MM.1S (cell line): ENCODE results near the gene PARD6G.

Experiments
- DNase-seq: peaks from one replicate; pipeline ENCODE4 v3.0.0-alpha.2; 2015
- H2AFZ ChIP-seq: fragments of 300-600 bp; sonication (generic); 2 replicates; pipeline ENCODE4 v1.6.0; 2016; ENCODE audit warnings: antibody characterized with exemption, low read length
- H3F3A ChIP-seq: fragments of 300-600 bp; sonication (generic); 2 replicates; pipeline ENCODE4 v1.6.1; 2016; ENCODE audit warnings: mild to moderate bottlenecking, antibody characterized with exemption, low read length, moderate library complexity, mixed read lengths; ENCODE audit not compliant: insufficient read depth
- H3K27ac ChIP-seq: fragments of 300-600 bp; sonication (generic); 2 replicates; pipeline ENCODE4 v1.5.1; 2016; ENCODE audit warnings: mild to moderate bottlenecking, low read length
- H3K27me3 ChIP-seq: fragments of 300-600 bp; sonication (generic); replicated peaks from 2 replicates; pipeline ENCODE4 v1.6.0; 2016; ENCODE audit warnings: low read length; ENCODE audit not compliant: insufficient read depth
- H3K36me3 ChIP-seq: fragments of 300-600 bp; sonication (generic); replicated peaks from 2 replicates; pipeline ENCODE4 v1.6.1; 2016; ENCODE audit warnings: mild to moderate bottlenecking, low read length, mixed read lengths; ENCODE audit not compliant: insufficient read depth
- H3K4me1 ChIP-seq: fragments of 300-600 bp; sonication (generic); 2 replicates; pipeline ENCODE4 v1.6.1; 2016; ENCODE audit warnings: low read length, mixed read lengths
- H3K4me2 ChIP-seq: fragments of 300-600 bp; sonication (generic); 2 replicates; pipeline ENCODE4 v1.6.0; 2016; ENCODE audit warnings: low read depth, low read length
- H3K4me3 ChIP-seq: fragments of 300-600 bp; sonication (generic); 2 replicates; pipeline ENCODE4 v1.5.1; 2016; ENCODE audit warnings: low read length, mixed read lengths
- H3K79me2 ChIP-seq: fragments of 300-600 bp; sonication (generic); 2 replicates; pipeline ENCODE4 v1.6.1; 2016; ENCODE audit warnings: mixed run types, low read length, mixed read lengths
- H3K9ac ChIP-seq: fragments of 300-600 bp; sonication (generic); 2 replicates; pipeline ENCODE4 v1.6.1; 2016; ENCODE audit warnings: low read length, mixed read lengths
- H3K9me2 ChIP-seq: fragments of 300-600 bp; sonication (generic); replicated peaks from 2 replicates; pipeline ENCODE4 v1.6.1; 2016; ENCODE audit warnings: mild to moderate bottlenecking, low read length, mixed read lengths; ENCODE audit not compliant: insufficient read depth
- H3K9me3 ChIP-seq: fragments of 300-600 bp; sonication (generic); replicated peaks from 2 replicates; pipeline ENCODE4 v1.6.1; 2016; ENCODE audit warnings: mild to moderate bottlenecking, low read length, mixed read lengths; ENCODE audit not compliant: insufficient read depth
- H4K20me1 ChIP-seq: fragments of 300-600 bp; sonication (generic); 2 replicates; pipeline ENCODE4 v1.6.1; 2016; ENCODE audit warnings: mild to moderate bottlenecking, low read length, moderate library complexity, mixed read lengths; ENCODE audit not compliant: insufficient read depth
- CTCF ChIP-seq: fragments of 300-600 bp; sonication (generic); IDR thresholded peaks from 2 replicates; pipeline ENCODE4 v1.5.1; 2016; ENCODE audit warnings: antibody characterized with exemption, low read length, mixed read lengths
- EZH2 ChIP-seq: fragments of 300-600 bp; sonication (generic); optimal IDR thresholded peaks from 2 replicates; pipeline ENCODE3; 2017; ENCODE audit warnings: low read depth, mild to moderate bottlenecking, antibody characterized with exemption, low read length, mixed read lengths
- EZH2phosphoT487 ChIP-seq: fragments of 300-600 bp; sonication (generic); IDR thresholded peaks from 2 replicates; pipeline ENCODE4 v1.6.1; 2018; ENCODE audit warnings: antibody characterized with exemption, low read length

PARD6G gene

GRCh38 chr18:80229363-80229762, 18.0 kb downstream of the PARD6G start:
- no peaks in the 10 kb centered on the region for H3K9me2 ChIP-seq

GRCh38 chr18:80228051-80228848, 19.1 kb downstream of the PARD6G start:
- H4K20me1 ChIP-seq = no peaks in the 10 kb centered on the region
- no peaks in the 10 kb centered on the region for H3K4me1 ChIP-seq
- DNase-seq = no peak

More at GRCh38 chr18:80229363-80229762, 18.0 kb downstream of the PARD6G start:
- H3K9ac ChIP-seq = no peak overlapping the region
- no peaks in the 10 kb centered on the region for H3K36me3 ChIP-seq
- no peak overlapping the region for H3K27ac ChIP-seq
- H3K27me3 ChIP-seq = no peaks in the 10 kb centered on the region
- no peaks in the 10 kb centered on the region for H3K79me2 ChIP-seq
- no peak overlapping the region for H3K4me3 ChIP-seq
- no peak overlapping the region for H3K4me2 ChIP-seq
- H3K4me1 ChIP-seq = no peaks in the 10 kb centered on the region
- TF ChIP-seq EZH2 = no peak
- TF ChIP-seq EZH2phosphoT487 = no peak
- TF ChIP-seq CTCF = no peak
- H4K20me1 ChIP-seq = no peaks in the 10 kb centered on the region
- no peaks in the 10 kb centered on the region for H3F3A ChIP-seq
- no peak for DNase-seq
- H3K9me3 ChIP-seq = no peaks in the 10 kb centered on the region
- no peak overlapping the region for H2AFZ ChIP-seq

GRCh38 chr18:80227472-80227871, 19.8 kb downstream of the PARD6G start:
- H3K27ac ChIP-seq = no peak overlapping the region

More at GRCh38 chr18:80228051-80228848, 19.1 kb downstream of the PARD6G start:
- no peak overlapping the region for H3K4me2 ChIP-seq
- H3K4me3 ChIP-seq = no peak overlapping the region
- no peaks in the 10 kb centered on the region for H3F3A ChIP-seq
- no peak overlapping the region for H2AFZ ChIP-seq
- H3K9me2 ChIP-seq = no peaks in the 10 kb centered on the region
- no peak overlapping the region for H3K27ac ChIP-seq
- TF ChIP-seq EZH2 (no peak), CTCF (no peak)
- no peaks in the 10 kb centered on the region for H3K36me3 ChIP-seq
- no peaks in the 10 kb centered on the region for H3K27me3 ChIP-seq
- H3K9ac ChIP-seq = no peak overlapping the region
- no peaks in the 10 kb centered on the region for H3K79me2 ChIP-seq
- H3K9me3 ChIP-seq = no peaks in the 10 kb centered on the region

More at GRCh38 chr18:80227472-80227871, 19.8 kb downstream of the PARD6G start:
- Histone ChIP-seq H3K4me2 (no peak overlapping the region), H3K27me3 (no peaks in the 10 kb centered on the region), H3K4me3 (no peak overlapping the region), H3K9ac (no peak overlapping the region), H3K9me3 (no peaks in the 10 kb centered on the region), H3F3A (no peaks in the 10 kb centered on the region), H3K4me1 (no peaks in the 10 kb centered on the region), H3K79me2 (no peaks in the 10 kb centered on the region), H3K9me2 (no peaks in the 10 kb centered on the region), H2AFZ (no peak overlapping the region), H3K36me3 (no peaks in the 10 kb centered on the region), H4K20me1 (no peaks in the 10 kb centered on the region)
- TF ChIP-seq CTCF = no peak
- no peak for TF ChIP-seq EZH2phosphoT487
- no peak for TF ChIP-seq EZH2
- no peak for DNase-seq
